22Rv1 (cell line): ENCODE results near the gene MAGIX.

Experiments used
- ZFX ChIP-seq: fragments of 450-650 bp; IDR thresholded peaks from 2 replicates; pipeline ENCODE4 v1.6.1; 2017; ENCODE audit warnings: antibody characterized with exemption, borderline replicate concordance
- TF ChIP-seq, protein P1 (sequence below): fragments of 450-650 bp; IDR thresholded peaks from 2 replicates; pipeline ENCODE4 v1.5.1; 2017; ENCODE audit warnings: mild to moderate bottlenecking

DNA sequence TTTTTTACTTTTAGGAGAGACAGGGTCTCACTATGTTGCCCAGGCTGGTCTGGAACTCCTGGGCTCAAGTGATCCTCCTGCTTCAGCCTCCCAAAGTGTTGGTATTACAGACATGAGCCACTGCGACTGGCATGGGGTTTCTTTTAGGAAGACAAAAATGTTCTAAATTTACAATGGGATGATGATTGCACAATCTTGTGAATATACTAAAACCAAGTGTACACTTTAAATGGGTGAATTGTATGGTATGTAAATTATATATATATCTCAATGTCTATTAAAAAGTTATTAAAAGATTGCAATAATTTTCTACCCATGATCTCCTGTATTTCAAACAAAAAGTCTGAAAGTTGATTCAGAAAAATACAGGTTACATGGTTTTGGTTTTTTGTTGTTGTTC lies 9.1 kb upstream of the MAGIX start:
- TF ChIP-seq, protein P1, sequence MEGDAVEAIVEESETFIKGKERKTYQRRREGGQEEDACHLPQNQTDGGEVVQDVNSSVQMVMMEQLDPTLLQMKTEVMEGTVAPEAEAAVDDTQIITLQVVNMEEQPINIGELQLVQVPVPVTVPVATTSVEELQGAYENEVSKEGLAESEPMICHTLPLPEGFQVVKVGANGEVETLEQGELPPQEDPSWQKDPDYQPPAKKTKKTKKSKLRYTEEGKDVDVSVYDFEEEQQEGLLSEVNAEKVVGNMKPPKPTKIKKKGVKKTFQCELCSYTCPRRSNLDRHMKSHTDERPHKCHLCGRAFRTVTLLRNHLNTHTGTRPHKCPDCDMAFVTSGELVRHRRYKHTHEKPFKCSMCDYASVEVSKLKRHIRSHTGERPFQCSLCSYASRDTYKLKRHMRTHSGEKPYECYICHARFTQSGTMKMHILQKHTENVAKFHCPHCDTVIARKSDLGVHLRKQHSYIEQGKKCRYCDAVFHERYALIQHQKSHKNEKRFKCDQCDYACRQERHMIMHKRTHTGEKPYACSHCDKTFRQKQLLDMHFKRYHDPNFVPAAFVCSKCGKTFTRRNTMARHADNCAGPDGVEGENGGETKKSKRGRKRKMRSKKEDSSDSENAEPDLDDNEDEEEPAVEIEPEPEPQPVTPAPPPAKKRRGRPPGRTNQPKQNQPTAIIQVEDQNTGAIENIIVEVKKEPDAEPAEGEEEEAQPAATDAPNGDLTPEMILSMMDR: no peak
- no peak for TF ChIP-seq ZFX
